Peyer's patch (tissue), 4 donors: ENCODE results near the gene DGKI.

Experiments
- CTCF ChIP-seq, 6 experiments: fragments of 450-650 bp in 4 of 6; fragments of 200-600 bp in 2 of 6; sonication (generic) in 1 of 6; IDR thresholded peaks; one replicate each; pipeline ENCODE4 v1.5.1; 2017 to 2019; ENCODE audit warnings: antibody characterized with exemption in 6 of 6, mild to moderate bottlenecking in 3 of 6, moderate library complexity in 1 of 6
- POLR2A ChIP-seq, 2 donors: fragments of 450-650 bp; IDR thresholded peaks; one replicate each; pipeline ENCODE4 v1.5.1; 2017; ENCODE audit warnings: antibody characterized with exemption in 2 of 2, mild to moderate bottlenecking in 2 of 2, moderate library complexity in 2 of 2

DNA sequence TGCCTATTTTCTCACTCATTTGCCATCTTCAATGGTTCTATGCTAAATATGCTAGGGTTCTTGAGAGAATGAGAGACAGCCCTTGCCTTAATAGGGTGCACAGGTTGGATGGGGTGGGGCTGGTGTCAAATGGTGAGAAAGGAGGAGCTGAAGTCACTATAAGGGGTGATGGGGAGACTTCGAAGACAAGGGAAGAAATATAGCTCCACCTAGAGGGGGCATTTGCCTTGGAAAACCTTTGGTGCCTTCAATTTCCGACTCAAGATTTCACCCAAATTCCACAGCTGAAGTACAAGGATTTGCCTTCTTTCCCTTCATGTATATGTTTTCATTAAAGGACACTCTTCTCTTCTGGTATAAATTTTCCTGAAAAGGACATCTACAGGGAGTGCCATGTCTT lies 508.9 kb downstream of the DGKI start:
- TF ChIP-seq CTCF (IDR thresholded peaks at IDR 0.05) (no peak), POLR2A (IDR thresholded peaks at IDR 0.05) (no peak)
